ENCODE results near the gene PSMC6.
A peak's percentile ranks its signal among the peaks of the same experiment; 100 is the strongest.

The PSMC6 gene

DNA sequence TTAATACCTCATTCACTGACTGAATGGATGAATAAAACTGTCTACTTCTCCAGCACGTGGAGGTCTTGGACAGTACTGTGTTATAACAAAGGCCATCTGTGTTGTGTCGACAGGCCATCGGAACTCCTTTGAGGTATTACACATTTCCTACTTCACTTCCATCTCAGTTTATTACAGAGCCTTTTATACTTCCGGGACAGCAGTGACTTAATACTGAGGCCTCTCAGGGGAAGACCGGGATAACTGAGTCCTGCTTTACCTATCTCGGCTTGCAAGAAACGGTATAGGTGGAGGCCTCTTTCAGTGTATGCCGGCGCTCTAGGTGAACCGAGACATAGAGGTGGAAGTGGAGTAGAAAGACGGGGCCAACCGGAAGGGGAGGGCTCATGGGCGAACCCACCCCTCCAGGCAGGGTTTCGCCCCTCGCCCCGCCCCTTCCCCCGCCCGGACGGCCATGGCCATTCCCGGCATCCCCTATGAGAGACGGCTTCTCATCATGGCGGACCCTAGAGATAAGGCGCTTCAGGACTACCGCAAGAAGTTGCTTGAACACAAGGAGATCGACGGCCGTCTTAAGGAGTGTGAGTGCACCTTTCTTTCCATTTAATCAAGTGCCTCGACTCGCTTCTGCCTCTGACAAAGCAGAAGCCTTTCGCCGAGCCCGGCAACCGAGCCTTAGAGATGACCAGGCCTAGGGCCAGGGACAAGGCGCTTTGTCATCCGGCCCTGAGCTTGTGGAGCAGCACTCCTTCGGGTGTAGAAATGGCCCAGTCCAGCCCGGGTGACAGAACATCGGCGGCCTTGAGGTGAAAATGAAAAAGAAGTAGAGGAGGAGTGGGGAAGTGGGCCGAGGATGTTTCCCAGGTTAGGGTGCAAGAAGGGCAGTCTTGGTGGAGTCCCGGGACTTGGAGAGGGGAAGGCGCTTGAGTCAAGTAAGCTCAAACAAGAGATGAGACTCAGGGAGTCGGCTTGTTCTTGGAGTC lies at the start of gene PSMC6:
Gene PSMC6 (plus strand): TSS at position 477 of the 983 bp plus-strand sequence. CDS start 20 bp downstream, at position 497.
- peak; percentile 94 for DNase-seq

- DNase-seq = no peak
Measured at GRCh38 chr14:52660325-52660724, 46.7 kb upstream of the PSMC6 start.

GRCh38 chr14:52660832-52661231 lies 46.2 kb upstream of the PSMC6 start:
- DNase-seq = no peak

GRCh38 chr14:52661314-52661713 lies 45.7 kb upstream of the PSMC6 start:
- no peak for DNase-seq

- no peak for DNase-seq
Measured at GRCh38 chr14:52663850-52664249, 43.1 kb upstream of the PSMC6 start.

GRCh38 chr14:52678591-52678990 lies 28.4 kb upstream of the PSMC6 start:
- peak; percentile 42 for DNase-seq

GRCh38 chr14:52683985-52684520 lies 22.9 kb upstream of the PSMC6 start:
- no peak for DNase-seq

DNA sequence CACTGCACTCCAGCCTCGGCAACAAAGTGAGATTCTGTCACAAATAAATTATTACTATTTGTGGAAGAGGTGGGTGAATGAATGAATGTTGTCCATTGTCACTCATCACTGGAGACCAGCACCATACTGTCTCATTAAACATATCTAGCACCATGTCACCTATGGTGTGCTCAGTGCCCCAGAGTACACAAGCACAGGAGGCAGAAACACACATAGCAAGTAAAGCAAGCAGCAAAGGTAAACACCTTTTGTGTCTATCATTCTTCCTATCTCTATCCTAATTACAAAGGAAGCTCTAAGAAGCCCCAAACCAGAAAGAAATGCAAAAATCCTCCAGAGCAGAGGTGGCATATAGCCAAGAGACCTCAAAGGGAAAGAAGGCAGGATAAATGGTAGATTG lies 20.8 kb upstream of the PSMC6 start:
- no peak for DNase-seq

GRCh38 chr14:52690983-52691760 lies 15.8 kb upstream of the PSMC6 start:
- DNase-seq = no peak

DNA sequence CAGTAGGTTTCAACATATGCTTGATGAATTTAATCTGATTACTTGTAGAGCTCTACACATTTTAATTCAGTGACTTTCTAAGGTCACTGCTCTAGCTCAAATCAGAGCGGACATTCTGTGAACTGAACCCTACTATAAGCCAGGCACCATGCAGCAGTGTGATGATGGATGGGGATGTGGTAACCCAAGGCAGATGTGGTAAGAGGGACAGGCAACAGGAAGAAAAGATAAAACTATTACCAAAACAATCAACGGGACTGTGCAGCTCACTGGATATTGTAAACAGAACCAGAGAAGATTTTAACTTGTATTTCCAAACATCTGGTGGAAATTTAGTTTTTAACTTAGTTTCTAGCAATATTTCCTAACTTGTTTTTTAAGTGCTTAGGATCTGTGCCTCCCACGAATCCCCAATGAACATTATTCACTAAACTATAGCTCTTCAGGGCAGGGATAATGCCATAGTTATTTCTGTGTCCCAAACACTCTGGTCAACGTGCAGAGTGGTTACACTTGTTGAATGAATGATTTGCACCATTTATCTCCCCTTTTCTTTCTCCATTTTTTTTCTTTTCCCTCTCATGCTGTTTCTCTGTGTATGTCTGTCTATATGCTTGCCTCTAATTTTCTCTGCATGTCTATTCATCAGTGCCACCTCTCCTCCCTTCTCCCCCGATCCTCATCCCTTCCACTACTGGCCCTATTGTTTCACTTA lies 14.6 kb upstream of the PSMC6 start:
- DNase-seq = peak; percentile 52

DNA sequence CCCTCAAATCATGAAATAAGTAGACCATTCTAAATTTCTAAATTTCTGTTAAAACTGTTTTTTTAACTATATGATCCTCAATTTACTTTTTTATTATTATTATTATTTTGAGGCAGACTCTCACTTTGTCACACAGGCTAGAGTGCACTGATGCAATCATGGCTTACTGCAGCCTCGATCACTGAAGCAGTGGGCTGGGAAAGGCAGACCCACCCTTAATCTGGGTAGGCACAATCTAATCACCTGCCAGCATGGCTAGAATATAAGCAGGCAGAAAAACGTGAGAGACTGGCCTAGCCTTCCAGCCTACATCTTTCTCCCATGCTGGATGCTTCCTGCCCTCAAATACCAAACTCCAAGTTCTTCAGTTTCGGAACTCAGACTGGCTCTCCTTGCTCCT lies 14.0 kb upstream of the PSMC6 start:
- peak; percentile 37 for DNase-seq

DNA sequence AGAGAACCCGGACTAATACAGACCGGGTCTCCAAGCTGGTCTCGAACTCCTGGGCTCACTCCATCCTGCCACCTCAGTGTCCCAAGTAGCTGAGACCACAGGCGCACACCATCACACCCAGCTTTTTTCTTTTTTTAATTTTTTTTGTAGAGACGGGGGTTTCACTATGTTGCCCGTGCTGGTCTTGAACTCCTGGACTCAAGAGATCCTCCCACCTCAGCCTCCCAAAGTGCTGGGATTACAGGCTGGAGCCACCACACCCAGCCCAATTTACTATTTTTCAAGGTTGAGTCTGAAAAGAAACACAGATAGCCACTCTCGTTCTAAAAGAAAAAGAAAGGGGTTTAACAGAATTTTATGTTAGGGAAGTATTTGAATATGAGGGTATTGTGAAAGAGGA lies 13.5 kb upstream of the PSMC6 start:
- no peak for DNase-seq

DNA sequence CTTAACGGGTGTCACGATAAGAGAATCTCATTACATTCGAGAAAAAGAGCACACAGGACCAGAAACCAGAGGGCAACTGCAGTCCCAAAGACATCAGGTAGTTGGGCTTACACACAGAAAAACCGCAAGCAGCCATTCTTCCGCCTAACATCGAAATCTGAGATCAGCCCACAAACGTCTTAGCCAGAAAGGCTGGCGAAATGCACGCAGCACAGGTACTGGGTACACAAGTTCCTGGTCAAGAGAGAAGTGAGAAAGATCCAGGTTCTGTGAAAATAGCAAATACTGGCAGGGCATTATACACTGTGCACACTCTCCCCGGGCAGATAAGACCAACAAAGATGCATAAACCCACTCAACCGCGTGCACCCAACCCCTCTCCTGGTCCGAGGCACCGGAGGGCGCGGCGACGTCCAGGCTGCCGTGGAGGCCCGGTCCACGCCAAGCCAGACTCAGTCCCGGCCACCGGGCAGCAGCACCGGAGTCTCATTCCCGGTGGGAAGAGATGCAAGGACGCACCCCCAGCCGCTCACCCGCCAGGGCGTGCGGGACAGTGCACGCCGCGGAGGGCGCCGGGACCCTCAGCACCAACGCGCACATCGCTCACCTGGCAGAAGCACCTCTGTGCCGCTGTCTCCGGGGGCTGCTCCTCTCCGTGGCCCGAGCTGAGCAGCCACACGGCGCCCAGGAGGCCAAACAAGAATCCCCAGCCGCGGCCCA lies 12.1 kb upstream of the PSMC6 start:
- peak; percentile 74 for DNase-seq

DNA sequence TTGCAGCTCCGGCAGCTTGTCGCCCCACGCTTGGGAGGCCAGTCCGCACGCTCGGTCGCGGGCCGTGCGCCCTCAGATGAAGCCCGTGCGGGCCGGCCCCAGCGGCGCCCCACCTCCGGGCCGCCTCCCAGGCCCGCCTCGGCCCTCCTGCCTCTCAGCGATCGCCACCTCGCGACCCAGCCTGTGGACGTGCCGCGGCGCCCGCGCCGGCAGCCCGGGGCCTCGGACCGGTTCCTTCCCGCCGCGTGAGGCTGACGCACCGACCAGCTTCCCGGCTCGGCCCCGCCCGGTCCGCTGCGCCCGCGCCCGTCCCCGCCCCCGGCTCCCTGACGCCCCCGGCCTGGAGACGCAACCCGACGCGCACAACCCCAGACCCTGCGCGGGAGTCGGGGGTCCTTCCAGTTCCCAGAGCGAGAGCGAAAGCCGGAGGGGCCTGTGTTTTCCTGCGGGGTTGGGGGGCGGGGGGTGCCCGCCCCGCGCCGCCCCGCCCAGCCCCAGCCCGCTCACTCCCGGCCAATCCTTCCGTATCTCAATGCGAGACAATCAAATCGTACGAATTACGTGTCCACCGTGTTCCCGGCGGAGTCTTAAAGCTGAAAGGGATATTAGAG lies 11.4 kb upstream of the PSMC6 start, which contains the start of gene ERO1A:
Gene ERO1A (minus strand): TSS at position 78 of the 611 bp plus-strand sequence. CDS start 77 bp downstream, at position 1.
- peak; percentile 70 for DNase-seq

GRCh38 chr14:52700701-52701172 lies 6.3 kb upstream of the PSMC6 start:
- DNase-seq = no peak

- no peak for DNase-seq
Measured at GRCh38 chr14:52701223-52701622, 5.8 kb upstream of the PSMC6 start.

GRCh38 chr14:52703225-52703624 lies 3.8 kb upstream of the PSMC6 start:
- no peak for DNase-seq

DNA sequence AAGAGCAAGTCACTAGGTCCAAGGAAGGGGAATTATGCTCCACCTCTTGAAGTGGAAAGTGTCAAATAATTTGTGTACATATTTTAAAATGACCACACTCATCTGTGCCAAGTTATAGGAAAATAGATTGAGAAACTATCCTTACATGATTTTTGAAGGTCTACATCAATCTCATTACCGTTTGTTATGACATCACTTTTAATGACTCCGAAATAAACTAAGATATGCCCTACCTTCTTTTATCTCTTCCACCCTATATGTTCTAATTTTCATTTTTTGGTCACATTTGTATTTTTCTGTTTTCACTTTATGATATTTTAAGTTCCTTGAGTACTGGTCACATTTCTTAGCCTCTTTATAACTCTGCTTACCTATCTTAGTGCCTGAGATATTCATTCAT lies 3.3 kb upstream of the PSMC6 start:
- DNase-seq = no peak

DNA sequence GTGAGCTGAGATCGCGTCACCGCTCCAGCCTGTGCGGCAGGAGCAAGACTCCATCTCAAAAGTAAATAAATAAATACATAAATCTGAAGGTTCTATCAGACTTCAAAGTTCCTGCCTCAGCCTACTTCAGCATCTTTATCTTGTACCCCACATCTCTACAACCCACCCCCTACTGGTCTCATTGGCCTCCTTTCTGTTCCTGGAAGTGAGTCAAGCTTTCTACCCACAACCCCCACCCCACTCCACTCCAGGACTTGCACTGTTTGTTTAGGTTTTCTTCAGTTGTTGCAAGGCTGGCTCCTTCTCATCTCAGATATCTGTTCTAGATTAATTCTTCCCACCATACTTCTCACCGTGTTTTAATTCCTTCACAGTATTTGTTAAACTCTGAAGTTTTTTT lies 714 bp upstream of the PSMC6 start:
- DNase-seq = peak; percentile 84

GRCh38 chr14:52711666-52712065 lies 4.7 kb downstream of the PSMC6 start:
- no peak for DNase-seq

DNA sequence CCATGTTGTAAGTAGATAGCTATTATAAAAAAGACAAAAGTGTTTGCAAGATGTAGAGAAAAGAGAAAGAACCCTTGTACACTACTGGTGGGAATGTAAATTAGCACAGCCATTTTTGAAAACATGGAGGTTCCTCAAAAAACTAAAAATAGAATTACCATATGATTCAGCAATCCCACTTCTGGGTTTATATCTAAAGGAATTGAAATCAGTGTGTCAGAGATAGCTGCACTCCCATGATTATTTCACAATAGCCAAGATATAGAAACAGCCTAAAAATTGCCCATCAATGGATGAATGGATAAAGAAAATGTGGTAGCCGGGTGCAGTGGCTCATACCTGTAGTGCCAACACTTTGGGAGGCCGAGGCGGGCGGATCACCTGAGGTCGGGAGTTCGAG lies 9.2 kb downstream of the PSMC6 start:
- DNase-seq = no peak

Measured in hematopoietic multipotent progenitor cell treated with erythropoietin and hydrocortisone succinate and interleukin-3 and kit ligand, for 8 days (in vitro differentiated cells).